GM21737 (cell line): ENCODE results near the gene CYBB.

ENCODE experiments used
- ATAC-seq: cut with Tn5 transposase; IDR thresholded peaks from one replicate; pipeline ENCODE4 v1.9.1; 2021; ENCODE audit warnings: mild to moderate bottlenecking, moderate library complexity; ENCODE audit not compliant: unreplicated experiment

The CYBB gene

DNA sequence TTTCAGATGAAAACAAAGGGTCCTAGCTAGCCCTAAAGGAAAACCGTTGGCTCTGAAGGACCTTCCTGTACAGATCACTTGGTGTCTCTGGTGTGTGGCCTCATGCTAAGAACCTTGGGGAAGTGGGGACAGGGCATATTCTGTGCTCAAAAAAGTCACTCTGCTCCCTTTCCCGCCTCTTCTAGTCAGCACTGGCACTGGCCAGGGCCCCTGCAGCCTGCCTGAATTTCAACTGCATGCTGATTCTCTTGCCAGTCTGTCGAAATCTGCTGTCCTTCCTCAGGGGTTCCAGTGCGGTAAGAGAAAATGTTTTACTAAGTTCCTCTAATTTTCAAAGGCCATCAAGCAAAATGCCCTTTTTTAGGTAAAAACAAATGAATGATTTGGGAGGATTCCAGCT is 3.4 kb downstream of the CYBB start:
- ATAC-seq = no peak

DNA sequence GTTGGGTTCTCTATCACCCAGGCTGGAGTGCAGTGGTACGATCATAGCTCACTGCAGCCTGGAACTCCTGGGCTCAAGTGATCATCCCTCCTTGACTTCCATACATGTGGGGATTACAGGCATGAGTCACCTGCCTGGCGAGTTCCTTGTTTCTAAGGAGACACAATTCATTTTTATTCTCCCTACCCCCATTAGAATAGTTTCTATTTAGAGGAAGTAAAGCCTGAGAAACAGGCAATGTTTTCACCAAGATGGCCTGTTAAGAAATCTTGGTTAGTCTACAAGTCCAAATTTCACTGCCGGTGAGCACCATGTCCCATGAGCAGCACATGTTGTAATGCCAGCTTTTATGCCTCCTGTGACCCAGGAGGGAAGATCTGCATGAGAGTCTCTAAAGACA is 5.7 kb downstream of the CYBB start:
- no peak for ATAC-seq

DNA sequence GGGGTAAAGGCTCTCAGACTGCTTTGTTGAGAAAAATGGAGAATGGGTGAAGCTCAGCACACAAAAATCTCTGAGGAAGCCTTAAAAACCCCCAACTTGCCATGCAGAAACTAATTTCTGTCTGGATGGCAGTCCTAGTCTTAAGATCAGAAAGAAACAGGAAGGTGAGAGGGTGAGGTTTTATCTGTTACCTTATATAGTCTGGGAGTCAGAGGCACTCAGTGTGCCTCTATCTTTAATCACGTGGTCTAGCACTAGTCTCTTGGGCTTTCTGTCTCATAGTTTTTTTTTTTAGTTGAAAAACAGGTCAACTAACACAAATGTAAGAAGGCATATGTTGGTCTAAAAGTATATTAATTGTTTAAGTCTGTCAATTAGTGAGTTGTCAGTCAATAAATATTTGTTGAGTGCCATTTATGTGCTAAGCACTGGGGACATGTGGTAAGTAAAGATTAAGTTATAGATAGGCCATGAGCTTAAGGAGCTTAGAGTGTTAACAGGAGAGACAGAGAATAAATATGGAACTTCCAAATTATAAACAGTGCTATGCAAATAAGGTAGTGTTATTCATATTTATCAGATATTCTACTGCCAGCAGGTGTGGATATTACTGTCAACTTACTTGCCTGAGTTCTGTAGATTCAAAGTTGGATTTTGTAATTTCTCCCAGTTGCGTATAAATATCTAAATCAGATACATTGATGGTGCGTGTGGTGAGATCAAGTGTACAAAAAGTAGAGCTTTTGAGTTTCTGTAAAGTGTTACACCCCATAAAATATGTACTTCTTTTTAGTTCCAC is 7.0 kb downstream of the CYBB start:
- peak; percentile 72 for ATAC-seq

DNA sequence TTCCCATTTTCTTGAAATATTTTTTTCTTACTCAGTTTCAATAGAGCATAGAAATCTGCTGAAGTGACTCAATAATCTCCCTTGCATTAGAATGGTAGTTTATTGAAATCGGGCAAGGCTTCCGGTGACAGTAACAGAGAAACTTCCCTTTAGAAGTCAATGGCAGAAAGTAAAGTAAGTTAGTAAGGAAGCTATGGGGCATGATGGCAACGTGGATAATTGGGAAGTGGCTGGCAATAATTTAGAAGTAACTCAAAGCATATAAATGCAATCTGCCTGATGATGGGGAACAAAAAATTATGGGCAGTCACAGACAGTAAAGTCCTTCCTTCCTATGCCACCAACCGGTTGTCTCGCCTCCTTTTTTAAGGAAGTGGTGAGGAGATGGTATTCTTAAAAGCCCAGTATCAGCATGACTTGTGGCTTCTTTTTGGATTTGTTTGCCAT is 7.6 kb downstream of the CYBB start:
- peak; percentile 62 for ATAC-seq

DNA sequence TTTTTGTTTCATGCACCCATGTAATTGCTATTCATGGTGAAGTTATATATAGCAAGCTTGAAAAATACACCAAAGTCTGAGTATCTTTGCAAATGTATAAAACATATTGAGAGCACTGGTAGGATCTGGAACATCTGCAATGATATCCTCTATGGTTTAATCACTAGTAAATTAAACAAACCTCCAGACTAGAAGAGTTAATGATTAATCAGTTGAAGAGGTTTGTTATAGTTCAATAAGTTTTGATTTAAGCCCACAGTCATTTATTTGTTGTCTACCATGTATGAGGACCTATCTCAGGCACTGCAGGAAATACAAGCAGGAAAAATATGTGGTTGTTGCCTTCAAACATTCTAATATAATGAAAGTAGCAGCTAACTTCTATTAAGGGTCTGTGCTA is 16.5 kb downstream of the CYBB start:
- no peak for ATAC-seq

DNA sequence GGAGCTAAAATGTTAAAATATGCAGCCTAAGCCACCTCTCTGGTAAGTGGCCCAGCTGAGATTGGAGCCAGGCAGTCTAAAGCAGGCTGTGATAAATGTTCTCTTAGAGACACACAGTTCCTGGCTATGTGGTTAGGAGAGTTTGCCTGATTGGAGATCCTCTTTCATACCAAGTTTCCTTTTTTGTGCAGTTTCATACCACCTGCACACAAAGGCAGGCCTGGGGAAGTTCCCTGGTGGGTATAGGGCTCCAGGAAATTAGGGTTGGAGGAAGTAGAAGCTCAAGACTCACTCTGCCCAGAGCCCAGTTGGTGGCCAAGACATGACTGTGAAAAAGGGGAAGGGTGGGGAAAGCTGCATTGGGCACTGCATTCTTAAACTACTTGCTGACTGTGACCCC is 16.9 kb downstream of the CYBB start:
- ATAC-seq = peak; percentile 82

DNA sequence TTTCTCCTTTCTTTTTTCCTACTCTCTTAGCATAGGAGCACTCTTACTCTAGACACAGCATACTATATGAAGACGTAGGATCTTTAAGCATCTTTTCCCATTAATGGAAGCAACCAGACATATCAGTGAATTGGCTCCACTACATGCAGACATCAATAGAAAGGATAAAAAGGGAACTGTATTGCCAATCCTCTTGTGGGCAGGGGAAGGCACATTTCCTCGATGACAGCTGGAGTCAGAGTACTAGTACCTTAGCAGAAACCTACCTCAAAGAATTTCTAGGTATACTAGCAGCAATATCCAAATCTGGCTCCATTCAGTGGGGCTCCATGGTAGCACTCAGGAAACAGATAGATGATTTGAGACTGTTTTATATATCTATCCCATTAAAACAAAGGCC is 20.1 kb downstream of the CYBB start:
- ATAC-seq = no peak

DNA sequence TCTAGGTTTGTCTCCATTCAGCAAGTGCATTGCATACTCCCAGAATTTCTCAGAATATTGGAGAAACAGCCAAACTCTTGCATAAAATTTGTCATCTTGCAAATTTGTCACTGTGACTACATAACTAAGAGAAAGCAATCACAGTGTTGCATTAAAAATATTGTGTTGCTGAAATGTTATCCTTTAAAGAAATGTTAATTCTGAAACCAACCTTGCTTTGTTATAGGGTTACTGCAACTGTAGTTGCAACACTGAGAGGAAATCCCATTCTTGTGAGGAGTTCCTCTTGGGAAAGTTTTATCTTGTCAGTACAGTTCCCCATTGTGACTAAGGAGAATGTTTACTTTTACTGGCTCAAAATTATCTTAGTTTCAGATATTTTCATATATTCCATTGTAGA is 20.9 kb downstream of the CYBB start:
- no peak for ATAC-seq

DNA sequence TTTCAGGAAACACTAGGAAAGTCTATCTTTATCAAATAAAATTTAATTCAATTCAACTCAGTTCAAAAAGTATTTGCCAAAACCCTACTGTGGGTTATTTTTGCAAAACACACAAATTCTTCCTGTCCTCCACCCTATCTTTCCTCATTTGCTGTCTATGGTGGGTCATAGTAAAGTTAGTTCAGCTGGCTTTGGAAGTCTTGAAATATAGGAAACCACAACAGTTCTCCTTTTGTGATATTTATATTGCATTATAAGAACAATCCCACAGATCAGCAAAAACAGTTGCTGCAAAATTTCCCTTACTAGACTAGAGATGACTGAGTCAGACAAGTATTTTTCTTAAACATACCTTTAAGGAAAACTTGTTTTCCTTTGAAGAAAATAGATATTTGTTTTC is 22.2 kb downstream of the CYBB start:
- ATAC-seq = no peak

DNA sequence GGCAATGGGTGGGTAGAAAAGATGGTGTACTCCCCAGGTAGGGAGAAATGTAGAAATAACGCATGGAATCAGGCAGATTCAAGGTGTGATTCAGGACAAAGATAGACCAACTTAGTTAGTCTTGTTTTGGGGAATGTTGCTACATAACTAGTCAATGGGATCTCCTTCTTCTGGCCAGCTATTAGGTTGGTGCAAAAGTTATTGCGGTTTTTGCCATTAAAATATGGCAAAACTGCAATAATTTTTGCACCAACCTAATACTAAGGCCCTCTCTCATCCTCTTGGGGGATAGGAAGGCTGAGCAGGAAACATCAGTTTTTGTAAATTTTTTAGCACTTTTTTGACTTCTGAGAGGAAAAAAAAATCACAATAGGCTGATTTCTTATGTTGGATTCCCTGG is 23.2 kb downstream of the CYBB start:
- ATAC-seq = no peak

DNA sequence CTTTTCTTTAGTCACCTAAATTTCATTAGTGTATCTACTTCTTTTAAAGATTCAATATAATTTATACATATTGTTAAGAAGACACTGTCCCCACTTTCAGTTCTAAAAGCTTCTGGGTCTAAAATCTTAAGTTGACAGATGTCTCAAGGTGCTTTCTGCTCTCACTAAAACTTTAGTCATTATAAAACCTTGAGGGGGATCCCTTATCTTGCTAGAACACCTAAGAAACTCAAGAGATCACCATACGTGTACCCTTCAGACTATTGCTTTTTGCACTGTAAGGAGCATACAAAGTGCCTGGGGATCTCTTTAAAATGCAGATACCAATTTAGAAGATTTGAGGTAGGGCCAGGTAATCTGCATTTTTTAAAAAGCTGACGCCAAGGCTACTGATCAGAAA is 30.1 kb downstream of the CYBB start:
- ATAC-seq = no peak

DNA sequence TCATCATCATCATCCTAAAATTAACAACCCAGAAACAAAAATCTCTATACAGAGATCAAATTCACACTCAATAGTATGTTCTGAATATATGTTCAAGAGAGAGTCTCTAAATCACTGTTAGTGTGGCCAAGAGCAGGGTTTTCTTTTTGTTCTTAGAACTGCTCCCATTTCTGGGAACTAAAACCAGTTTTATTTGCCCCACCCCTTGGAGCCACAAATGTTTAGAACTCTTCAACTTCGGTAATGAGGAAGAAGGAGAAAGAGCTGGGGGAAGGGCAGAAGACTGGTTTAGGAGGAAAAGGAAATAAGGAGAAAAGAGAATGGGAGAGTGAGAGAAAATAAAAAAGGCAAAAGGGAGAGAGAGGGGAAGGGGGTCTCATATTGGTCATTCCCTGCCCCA is 32.3 kb downstream of the CYBB start:
- no peak for ATAC-seq

DNA sequence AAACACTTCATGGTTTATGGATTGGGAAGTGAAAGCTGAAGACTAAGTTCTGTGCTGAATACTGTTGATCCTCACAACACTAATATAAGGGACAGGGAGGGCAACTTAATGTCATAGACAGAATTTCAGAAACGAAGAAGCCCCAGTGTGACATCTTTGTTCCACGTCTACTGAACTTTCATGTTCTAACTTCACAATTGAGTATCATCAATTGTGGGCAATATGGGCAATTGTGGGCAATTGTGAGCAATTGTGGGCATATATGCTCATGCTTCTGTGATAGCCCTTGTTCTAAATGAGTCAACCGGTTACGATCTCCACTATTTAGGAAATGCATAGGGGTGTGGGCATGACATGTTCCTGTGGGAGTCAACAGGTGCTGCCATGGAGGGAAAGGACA is 33.7 kb downstream of the CYBB start:
- no peak for ATAC-seq

DNA sequence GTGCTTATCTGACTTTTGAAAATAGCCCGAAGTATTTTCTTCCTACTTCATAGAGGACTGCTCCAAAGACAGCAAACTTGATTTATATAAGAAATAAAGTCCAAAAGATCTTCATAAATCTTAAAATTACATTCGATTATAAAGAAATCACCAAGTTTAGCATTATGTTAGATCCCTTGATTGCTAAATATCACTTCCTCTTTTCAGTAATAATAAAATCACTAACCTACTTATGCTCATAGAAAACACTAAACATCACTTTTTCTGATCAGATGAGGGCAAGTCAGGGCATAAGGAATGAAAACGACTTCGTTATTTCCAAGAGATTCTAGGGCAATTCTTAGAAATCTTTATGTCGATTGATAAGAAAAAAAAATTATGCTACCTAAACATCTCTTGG is 35.5 kb downstream of the CYBB start:
- no peak for ATAC-seq

DNA sequence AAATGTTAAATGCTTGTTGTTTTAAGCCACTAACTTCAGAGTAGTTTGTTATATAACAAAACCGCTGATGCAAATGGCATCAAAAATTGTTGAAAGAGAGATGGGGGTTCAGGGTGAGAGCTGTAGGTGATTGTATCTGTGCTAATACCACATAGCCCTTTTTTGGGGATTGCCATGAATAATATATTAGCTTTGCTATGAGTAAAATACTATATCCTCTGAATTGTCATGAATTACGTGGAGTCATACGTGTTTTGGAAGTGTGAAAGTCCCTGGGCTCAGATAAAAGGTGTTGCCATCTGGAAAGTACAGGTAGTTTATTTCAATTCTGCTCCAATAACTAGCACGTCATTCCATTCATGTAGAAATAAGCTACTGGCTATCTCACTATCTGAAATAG is 36.9 kb downstream of the CYBB start:
- ATAC-seq = no peak

DNA sequence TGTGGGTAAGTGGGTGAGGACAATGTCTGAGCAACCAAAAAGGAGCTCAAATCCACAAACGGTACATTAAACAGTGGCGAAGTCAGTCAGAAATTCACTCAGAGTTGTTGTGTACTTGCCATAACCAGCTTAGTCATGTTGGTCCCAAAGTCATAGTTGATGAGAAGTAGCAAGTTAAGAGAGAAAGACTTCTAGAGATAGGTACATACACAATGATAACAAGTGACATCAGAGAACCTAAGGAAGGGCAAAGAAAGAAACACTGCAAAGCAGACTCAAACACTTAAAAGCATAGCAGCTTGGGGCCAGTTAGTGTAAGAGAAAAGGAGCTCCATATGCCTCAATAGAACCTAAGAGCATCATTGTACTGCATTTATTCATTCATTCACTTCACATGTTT is 37.3 kb downstream of the CYBB start:
- no peak for ATAC-seq

DNA sequence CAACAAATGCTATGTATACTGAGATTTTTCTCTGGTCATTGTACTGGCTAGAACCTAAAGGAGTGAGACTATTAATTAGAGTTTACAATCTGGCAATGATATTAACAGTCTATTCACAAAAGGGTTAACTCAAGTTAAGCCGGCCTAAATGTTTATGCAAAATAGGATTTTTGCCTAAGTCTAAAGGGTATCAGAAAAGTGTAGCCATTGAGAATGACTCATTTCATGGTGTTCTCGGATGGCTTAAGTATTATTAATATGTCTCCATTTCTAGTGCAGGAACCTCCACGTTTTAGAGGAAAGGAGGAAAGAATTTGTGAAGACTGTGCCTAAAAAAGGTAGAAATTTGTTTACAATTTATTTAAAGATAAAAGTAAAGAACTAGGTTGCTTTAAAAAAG is 37.7 kb downstream of the CYBB start:
- peak; percentile 44 for ATAC-seq

DNA sequence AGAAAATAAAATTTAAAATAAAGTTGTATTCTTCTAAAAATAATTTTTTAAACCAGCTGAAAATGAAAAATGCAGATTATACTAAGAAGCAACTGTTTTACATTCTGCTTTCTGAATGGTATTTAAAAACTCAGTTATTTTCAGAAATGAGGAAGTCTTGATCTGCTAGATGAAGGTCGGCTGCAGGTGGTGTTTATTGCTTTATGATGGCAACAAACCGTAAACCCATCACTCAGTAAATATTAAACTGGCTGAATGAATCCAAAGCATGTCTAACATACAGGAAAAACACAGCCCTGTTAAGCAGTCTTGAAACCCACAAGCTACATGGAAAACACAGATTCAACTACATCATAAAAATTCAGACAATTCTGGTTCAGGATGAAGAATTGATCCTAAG is 38.2 kb downstream of the CYBB start:
- ATAC-seq = no peak

DNA sequence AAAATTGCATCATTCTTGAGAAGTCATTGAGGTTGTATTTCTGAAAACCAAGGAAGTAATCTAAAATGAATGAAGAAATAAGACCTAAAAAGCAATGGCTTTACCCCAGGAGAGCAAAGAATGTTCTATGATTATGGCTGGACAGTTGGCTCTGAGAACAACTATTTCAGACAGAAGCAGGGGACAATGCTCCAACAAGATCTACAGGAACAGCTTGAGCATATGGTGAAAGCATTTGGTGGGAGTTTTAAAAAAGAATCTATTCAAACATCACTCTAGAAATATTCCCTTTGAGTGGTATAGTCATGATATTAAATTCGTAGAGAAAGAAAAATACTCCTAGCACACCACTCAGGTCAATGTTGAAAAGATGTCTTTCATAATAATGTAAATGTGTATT is 40.8 kb downstream of the CYBB start:
- ATAC-seq = no peak

DNA sequence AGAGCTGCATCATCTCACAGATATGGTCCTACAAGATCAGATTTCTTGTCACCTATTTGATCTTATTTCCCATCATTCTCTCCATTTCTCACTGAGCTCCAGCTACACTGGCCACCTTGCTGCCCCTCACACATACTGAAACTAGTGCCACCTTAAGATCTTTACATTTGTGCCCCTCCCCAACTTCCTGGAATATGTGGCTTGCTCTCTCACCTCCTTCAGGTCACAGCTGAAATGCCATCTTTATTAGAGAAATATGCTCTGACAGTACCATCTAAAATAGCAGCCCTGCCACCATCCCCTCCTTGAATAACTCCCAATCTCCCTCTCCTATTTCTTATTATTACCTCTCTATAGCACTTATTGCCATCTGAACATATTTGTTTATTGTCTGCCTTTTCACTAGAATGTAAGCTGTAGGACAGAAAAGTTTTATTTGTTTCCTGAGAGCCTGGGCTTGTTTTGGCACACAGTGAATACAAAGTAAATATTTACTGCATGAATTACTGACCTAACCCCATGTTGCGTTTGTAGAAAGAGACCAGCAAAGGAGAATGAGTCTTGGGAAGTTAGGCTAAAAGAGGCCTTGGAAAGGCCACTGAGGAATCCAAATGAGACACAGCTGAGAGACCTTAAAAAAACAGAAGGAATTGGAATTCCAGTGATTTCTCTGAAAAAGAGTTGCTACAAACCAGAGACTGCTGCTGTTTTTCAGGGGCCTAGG is 44.8 kb downstream of the CYBB start:
- no peak for ATAC-seq

DNA sequence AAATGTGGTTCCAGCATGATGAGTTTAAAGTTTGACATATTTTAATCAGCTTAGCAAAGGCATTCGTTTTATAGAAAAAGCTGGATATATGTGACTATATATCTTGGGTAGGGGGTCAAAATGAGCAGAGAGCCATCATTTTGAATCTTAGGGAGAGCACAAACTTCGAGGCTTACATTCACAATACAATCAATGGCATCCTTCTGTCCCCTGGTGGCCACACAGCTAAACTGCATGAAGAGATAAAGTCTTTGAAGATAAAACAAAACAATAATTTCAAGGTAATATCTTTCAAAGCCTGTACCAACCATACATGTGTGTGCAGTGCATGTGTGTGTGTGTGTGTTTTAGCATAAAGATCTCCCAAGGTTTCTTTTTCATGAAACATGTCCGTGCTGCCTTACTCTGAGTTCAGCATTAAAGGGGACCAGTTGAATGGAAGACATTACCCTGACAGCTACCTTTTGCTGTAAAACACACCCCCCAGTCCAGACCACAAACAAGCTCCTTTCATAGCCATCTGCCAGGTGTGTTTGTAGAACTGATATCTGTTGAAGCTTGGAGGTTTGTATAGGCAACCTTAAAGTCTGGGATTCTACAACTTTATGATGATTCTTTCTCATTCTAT is 45.5 kb downstream of the CYBB start:
- ATAC-seq = no peak

DNA sequence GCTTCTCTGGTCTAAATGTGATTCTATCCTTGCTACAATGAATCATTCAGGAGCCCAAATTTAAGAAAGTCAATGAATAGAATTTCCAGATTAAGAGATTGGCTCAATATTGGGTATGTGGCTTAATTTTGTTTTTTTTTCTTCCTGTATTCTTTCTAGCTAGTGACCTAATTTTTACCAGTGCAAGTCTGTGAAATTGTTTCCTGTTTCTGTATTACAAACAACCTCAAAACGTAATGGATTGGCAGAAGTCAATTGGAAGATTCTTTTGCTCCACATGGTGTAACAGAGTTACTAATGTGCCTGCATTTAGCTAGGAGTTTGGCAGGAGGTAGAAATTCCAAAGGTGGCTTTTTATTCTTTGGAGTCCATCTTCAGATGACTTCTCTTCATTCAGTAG is 49.9 kb downstream of the CYBB start:
- no peak for ATAC-seq
